PC-9 (cell line): ENCODE results near the gene TBCD. TPM values are rescaled to one million over a fixed set of nuclear protein-coding genes. Genes with fewer than 3 reads are reported as not detected.

Source experiments
- BruUV-seq: library from RNA; stranded (reverse); fragments of 400-500 nt; replicated peaks from 2 replicates; lab custom pipeline; 2021; lab: Mats Ljungman, UMichigan
- CTCF ChIA-PET: fragments of 300-600 bp; sonication (Branson Sonifier 250); formaldehyde crosslinking; loops from one replicate; lab custom pipeline; 2022; ENCODE audit warnings: antibody characterized with exemption; lab: Charles Lee
- POLR2A ChIA-PET: fragments of 300-600 bp; sonication (Branson Sonifier 250); formaldehyde crosslinking; loops from one replicate; lab custom pipeline; 2022; ENCODE audit warnings: antibody characterized with exemption; ENCODE audit not compliant: unreplicated experiment; lab: Charles Lee
- DNase-seq, 2 experiments: peaks; one replicate each; pipeline versions ENCODE4 v3.0.0 to v3.0.0-alpha.2; 2015 to 2022; ENCODE audit warnings: mixed read lengths in 1 of 2
- H2AFZ ChIP-seq: fragments of 200-600 bp; sonication (generic); 2 replicates; pipeline ENCODE4 v1.8.1; 2017; ENCODE audit warnings: antibody characterized with exemption
- H3F3A ChIP-seq: fragments of 200-600 bp; sonication (generic); 2 replicates; pipeline ENCODE4 v1.8.1; 2017; ENCODE audit warnings: antibody characterized with exemption, mild to moderate bottlenecking, low read depth; ENCODE audit not compliant: insufficient read depth
- H3K27ac ChIP-seq: fragments of 200-600 bp; sonication (generic); 2 replicates; pipeline ENCODE4 v1.6.1; 2016; ENCODE audit warnings: mixed run types
- H3K27me3 ChIP-seq: fragments of 200-600 bp; sonication (generic); 2 replicates; pipeline ENCODE4 v1.6.1; 2016; ENCODE audit warnings: low read depth, mixed run types; ENCODE audit not compliant: insufficient read depth
- H3K36me3 ChIP-seq: fragments of 200-600 bp; sonication (generic); 2 replicates; pipeline ENCODE4 v1.6.1; 2016; ENCODE audit warnings: low read depth, mixed run types
- H3K4me1 ChIP-seq: fragments of 200-600 bp; sonication (generic); replicated peaks from 2 replicates; pipeline ENCODE4 v1.6.1; 2016; ENCODE audit warnings: mixed run types; ENCODE audit not compliant: insufficient read depth
- H3K4me2 ChIP-seq: fragments of 200-600 bp; sonication (generic); 2 replicates; pipeline ENCODE4 v1.6.1; 2017; ENCODE audit warnings: mixed run types
- H3K4me3 ChIP-seq: fragments of 200-600 bp; sonication (generic); 2 replicates; pipeline ENCODE4 v1.6.1; 2016; ENCODE audit warnings: mixed run types
- H3K79me2 ChIP-seq: fragments of 200-600 bp; sonication (generic); 2 replicates; pipeline ENCODE4 v1.6.1; 2017; ENCODE audit warnings: low read depth, mixed run types
- H3K9me2 ChIP-seq: fragments of 200-600 bp; sonication (generic); 2 replicates; pipeline ENCODE4 v1.8.1; 2017; ENCODE audit warnings: mild to moderate bottlenecking; ENCODE audit not compliant: insufficient read depth
- H3K9me3 ChIP-seq: fragments of 200-600 bp; sonication (generic); 2 replicates; pipeline ENCODE4 v1.8.1; 2016; ENCODE audit warnings: low read depth; ENCODE audit not compliant: insufficient read depth
- H4K20me1 ChIP-seq: fragments of 200-600 bp; sonication (generic); 2 replicates; pipeline ENCODE4 v1.8.1; 2017; ENCODE audit not compliant: insufficient read depth
- EZH2 ChIP-seq: fragments of 200-600 bp; sonication (generic); IDR thresholded peaks from 2 replicates; pipeline ENCODE4 v1.8.0; 2017; ENCODE audit warnings: antibody characterized with exemption, low read depth
- intact Hi-C: fragments of 100-400 bp; cut with micrococcal nuclease; formaldehyde crosslinking; loops from one replicate; pipeline ENCODE4 v1.10.0; 2022; ENCODE audit not compliant: unreplicated experiment
- total RNA-seq: library from RNA; stranded (reverse); gene quantifications from 2 replicates; pipeline ENCODE4 v1.2.3, GENCODE V29; 2021
- TF ChIP-seq, protein P1 (sequence below): fragments of 200-600 bp; sonication (generic); conservative IDR thresholded peaks from 2 replicates; pipeline ENCODE4 v1.6.1; 2017; ENCODE audit warnings: mixed run types, antibody characterized with exemption, mild to moderate bottlenecking, moderate library complexity

TBCD gene
- total RNA-seq, 1 experiment from 2014 or later = 115 TPM

DNA sequence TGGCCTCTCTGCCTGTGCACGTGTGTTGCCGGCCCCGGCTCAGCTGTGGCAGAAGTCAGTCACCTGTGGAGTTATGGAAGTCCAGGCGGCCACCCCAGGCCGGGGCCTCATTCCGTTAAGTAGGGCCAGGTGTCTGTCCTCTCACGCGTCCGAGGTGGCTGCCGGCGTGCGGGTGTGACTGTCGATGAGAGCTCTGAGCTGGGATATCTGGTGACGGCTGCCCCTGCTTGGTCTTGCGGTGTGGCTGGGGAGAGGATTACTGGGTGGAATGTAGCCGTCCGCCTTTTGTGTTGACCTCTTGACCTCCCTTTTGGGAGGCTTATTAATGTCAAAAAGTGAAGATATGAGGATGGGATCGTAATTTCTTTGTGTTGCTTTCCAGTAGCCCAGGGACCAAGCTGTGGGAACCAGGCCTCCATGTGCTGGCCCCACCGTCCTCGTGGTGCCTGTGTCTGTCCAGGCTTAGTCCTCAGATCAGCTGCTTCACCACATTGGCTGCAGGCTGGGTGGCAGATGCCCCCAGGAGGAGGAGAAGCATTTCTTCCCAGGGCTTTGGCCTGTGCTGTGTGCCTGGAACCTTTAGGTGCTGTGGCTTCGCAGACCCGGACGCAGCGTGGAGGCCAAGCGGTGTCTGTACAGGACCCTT, 111.0 kb downstream of the TBCD start:
- DNase-seq = no peak
- no peak overlapping the region for H2AFZ ChIP-seq
- no peaks in the 10 kb centered on the region for H3K36me3 ChIP-seq
- no peaks in the 10 kb centered on the region for H3K9me3 ChIP-seq
- no peaks in the 10 kb centered on the region for H3K9me2 ChIP-seq
- POLR2A ChIA-PET = no interaction called here
- peaks cover 42% of the 10 kb centered on the region for H3K4me1 ChIP-seq
- H3K27ac ChIP-seq = no peak overlapping the region
- H3K4me2 ChIP-seq = no peak overlapping the region
- no peaks in the 10 kb centered on the region for H4K20me1 ChIP-seq
- H3K79me2 ChIP-seq = peaks cover 28% of the 10 kb centered on the region
- intact Hi-C loops = no loop called here
- no TSS peak for BruUV-seq
- no peaks in the 10 kb centered on the region for H3K27me3 ChIP-seq
- no peak overlapping the region for H3K4me3 ChIP-seq
- TF ChIP-seq EZH2 = no peak
- TF ChIP-seq, protein P1, sequence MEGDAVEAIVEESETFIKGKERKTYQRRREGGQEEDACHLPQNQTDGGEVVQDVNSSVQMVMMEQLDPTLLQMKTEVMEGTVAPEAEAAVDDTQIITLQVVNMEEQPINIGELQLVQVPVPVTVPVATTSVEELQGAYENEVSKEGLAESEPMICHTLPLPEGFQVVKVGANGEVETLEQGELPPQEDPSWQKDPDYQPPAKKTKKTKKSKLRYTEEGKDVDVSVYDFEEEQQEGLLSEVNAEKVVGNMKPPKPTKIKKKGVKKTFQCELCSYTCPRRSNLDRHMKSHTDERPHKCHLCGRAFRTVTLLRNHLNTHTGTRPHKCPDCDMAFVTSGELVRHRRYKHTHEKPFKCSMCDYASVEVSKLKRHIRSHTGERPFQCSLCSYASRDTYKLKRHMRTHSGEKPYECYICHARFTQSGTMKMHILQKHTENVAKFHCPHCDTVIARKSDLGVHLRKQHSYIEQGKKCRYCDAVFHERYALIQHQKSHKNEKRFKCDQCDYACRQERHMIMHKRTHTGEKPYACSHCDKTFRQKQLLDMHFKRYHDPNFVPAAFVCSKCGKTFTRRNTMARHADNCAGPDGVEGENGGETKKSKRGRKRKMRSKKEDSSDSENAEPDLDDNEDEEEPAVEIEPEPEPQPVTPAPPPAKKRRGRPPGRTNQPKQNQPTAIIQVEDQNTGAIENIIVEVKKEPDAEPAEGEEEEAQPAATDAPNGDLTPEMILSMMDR = no peak
- peaks cover 24% of the 10 kb centered on the region for H3F3A ChIP-seq
- CTCF ChIA-PET = no interaction called here

DNA sequence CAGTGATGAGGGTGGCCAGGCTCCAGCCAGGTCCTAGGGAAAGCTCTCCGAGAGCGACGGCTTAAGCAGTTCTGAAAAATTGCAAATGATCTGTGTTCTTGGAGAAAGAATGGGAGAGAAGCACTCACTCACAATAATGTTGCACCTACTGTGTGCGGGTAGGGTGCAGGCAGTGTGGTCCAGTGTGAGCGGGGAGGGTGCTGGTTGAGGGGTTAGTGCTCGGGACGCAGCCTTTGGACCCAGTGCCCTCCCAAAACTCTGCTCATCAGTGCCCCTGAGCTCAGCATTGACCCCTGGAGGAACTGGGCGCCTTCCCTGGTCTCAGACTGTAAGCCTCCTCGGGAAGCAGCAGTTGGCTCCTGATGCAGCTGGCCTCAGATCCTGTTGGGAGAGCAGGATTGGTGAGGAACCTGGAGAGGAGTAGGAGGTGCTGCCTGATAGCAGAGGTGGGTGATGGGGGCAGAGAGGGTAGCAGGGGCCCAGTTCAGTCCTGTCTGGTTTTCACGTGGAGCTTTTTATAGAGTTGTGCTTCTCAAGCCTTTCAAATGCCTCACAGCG, 111.6 kb downstream of the TBCD start:
- intact Hi-C loops = no loop called here
- Histone ChIP-seq H3K4me3 (no peak overlapping the region), H3K9me3 (no peaks in the 10 kb centered on the region), H3K36me3 (no peaks in the 10 kb centered on the region), H4K20me1 (no peaks in the 10 kb centered on the region), H3K27me3 (no peaks in the 10 kb centered on the region), H2AFZ (no peak overlapping the region), H3K27ac (0 out of 2 replicates have a peak overlapping the region, but pooled peaks have one; percentile 34), H3K9me2 (no peaks in the 10 kb centered on the region), H3K79me2 (peaks cover 28% of the 10 kb centered on the region), H3K4me1 (peaks cover 37% of the 10 kb centered on the region), H3K4me2 (no peak overlapping the region), H3F3A (peaks cover 19% of the 10 kb centered on the region)
- TF ChIP-seq, protein P1 = no peak
- TF ChIP-seq EZH2 = no peak
- no peak for DNase-seq
- POLR2A ChIA-PET = interaction anchor here (0.5 to 0.7 kb wide), 2 partner anchors 15 to 27 kb away, joined by 4 to 9 read pairs; no protein-coding TSS in a partner anchor
- CTCF ChIA-PET = no interaction called here
- BruUV-seq = no TSS peak

DNA sequence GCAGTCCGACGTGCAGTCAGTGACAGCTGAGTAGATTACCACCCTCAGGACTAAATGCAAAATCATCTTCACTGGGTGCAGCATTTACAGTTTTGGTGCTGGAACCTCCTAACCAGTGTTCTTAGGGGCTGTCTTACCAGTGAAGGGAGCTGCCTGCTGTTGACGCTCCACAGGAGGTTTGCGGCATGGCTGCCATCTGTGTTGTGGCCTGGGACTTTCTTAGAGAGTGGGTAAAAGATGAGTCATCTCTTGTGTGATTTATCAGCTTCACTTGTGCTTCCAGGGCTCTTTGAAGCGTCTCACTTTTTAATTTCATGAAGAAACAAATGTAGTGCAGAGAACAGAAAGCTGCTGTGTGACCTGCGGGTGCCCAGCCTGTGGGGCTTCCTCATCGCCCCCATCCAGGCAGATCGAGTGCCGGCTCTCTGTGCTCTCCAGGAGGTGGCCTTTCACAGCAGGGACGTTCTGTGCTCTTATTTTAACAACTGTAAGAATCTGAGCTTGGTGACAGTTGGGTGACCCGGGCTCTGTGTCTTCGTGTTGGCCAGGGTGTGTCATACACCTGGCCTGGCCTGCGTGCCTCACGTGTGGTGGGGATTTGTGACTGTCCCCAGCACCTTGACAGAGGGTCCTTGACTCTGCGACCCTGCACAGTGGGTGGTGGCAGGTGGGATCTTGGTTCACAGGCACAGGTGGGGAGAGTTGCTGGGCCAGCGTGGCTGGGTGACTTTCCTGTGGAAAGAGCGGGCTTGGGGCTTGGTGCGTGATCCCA, 112.3 kb downstream of the TBCD start:
- H3K79me2 ChIP-seq = peaks cover 28% of the 10 kb centered on the region
- TF ChIP-seq, protein P1 = no peak
- TF ChIP-seq EZH2 = no peak
- H3F3A ChIP-seq = peaks cover 15% of the 10 kb centered on the region
- BruUV-seq = no TSS peak
- no peak overlapping the region for H3K4me3 ChIP-seq
- POLR2A ChIA-PET = interaction anchor here (0.5 to 0.7 kb wide), 2 partner anchors 16 to 26 kb away, joined by 4 to 9 read pairs; no protein-coding TSS in a partner anchor
- H3K9me2 ChIP-seq = no peaks in the 10 kb centered on the region
- peaks cover 31% of the 10 kb centered on the region for H3K4me1 ChIP-seq
- H3K27me3 ChIP-seq = no peaks in the 10 kb centered on the region
- H3K36me3 ChIP-seq = no peaks in the 10 kb centered on the region
- H3K4me2 ChIP-seq = 0 out of 2 replicates have a peak overlapping the region, but pooled peaks have one; percentile 31
- H3K27ac ChIP-seq = peak overlapping the region; percentile 34
- CTCF ChIA-PET = interaction anchor here (0.9 kb wide), 1 partner anchor 82 kb away, joined by 3 read pairs; no protein-coding TSS in a partner anchor
- peak; percentile 45 to 54 for DNase-seq
- H4K20me1 ChIP-seq = no peaks in the 10 kb centered on the region
- H3K9me3 ChIP-seq = no peaks in the 10 kb centered on the region
- intact Hi-C loops = no loop called here
- H2AFZ ChIP-seq = no peak overlapping the region
